Naive thymus-derived CD8-positive, alpha-beta T cell (primary cell): ENCODE measurements around the gene POLN. TPM values are rescaled to one million over a fixed set of nuclear protein-coding genes. Genes with fewer than 3 reads are reported as not detected.

Source experiments
- ATAC-seq, 2 donors: fragments of 150-1000 bp; cut with Tn5 transposase in 1 of 2; sonication (Bioruptor Pico), chemical (Tn5 transposase) in 1 of 2; 1 replicate in 1 of 2; 2 replicates in 1 of 2; pipeline ENCODE4 v1.10.0; 2021; ENCODE audit warnings: mild to moderate bottlenecking in 2 of 2, moderate library complexity in 2 of 2
- POLR2A ChIA-PET: fragments of 350-600 bp; sonication (Branson Sonifier 250); formaldehyde crosslinking; loops from one replicate; lab custom pipeline; 2021; ENCODE audit warnings: antibody characterized with exemption; lab: Charles Lee
- DNase-seq, 10 donors: peaks; one replicate each; pipeline versions ENCODE4 v3.0.0 to v3.0.0-alpha.2; 2020 to 2022
- H3K27ac Mint-ChIP-seq, 10 donors: one replicate each; pipeline ENCODE4 v1.8.0; 2020 to 2022; ENCODE audit warnings: mild to moderate bottlenecking in 10 of 10, mixed read lengths in 10 of 10, moderate library complexity in 4 of 10, inconsistent platforms in 1 of 10
- H3K27me3 Mint-ChIP-seq, 5 donors: one replicate each; pipeline ENCODE4 v1.8.0; 2021 to 2022; ENCODE audit warnings: mixed read lengths in 5 of 5
- H3K36me3 Mint-ChIP-seq, 3 donors: one replicate each; pipeline ENCODE4 v1.8.0; 2020 to 2022; ENCODE audit warnings: mixed read lengths in 3 of 3, mild to moderate bottlenecking in 2 of 3, inconsistent platforms in 1 of 3
- H3K4me1 Mint-ChIP-seq, 4 donors: one replicate each; pipeline ENCODE4 v1.8.0; 2021 to 2022; ENCODE audit warnings: mixed read lengths in 4 of 4
- H3K4me3 Mint-ChIP-seq, 10 donors: one replicate each; pipeline ENCODE4 v1.8.0; 2020 to 2022; ENCODE audit warnings: mild to moderate bottlenecking in 10 of 10, mixed read lengths in 10 of 10, moderate library complexity in 6 of 10, inconsistent platforms in 1 of 10
- H3K9me3 Mint-ChIP-seq, 9 donors: one replicate each; pipeline ENCODE4 v1.8.0; 2020 to 2022; ENCODE audit warnings: mixed read lengths in 9 of 9, mild to moderate bottlenecking in 3 of 9, inconsistent platforms in 1 of 9, moderate library complexity in 1 of 9
- polyA plus RNA-seq, 3 donors: library from polyadenylated mRNA; unstranded; fragments of 300-500 nt; fragmentation: Illumina TruSeq; gene quantifications; one replicate each; pipeline ENCODE4 v1.2.3, GENCODE V29; 2021
- total RNA-seq, 8 experiments: library from RNA in 2 of 8; stranded (reverse) in 2 of 8; gene quantifications; one replicate each; pipeline ENCODE4 v1.2.3 and lab custom pipeline; 2021 to 2026

POLN gene
- total and polyA plus RNA-seq, 5 experiments from 2014 or later, result 0.44 to 3.8 (median 1.7) TPM; not detected in 1

- H3K9me3 Mint-ChIP-seq, result no peaks in the 10 kb centered on the region
- peaks cover 0 to 4% (median 0%) of the 10 kb centered on the region in 4 donors for H3K4me1 Mint-ChIP-seq
- POLR2A ChIA-PET, result interaction anchor here (0.7 kb wide), 1 partner anchor 139 kb away, joined by 3 read pairs; no protein-coding TSS in a partner anchor
- H3K4me3 Mint-ChIP-seq, result no peak overlapping the region
- no peak for DNase-seq
- H3K27ac Mint-ChIP-seq, result peak overlapping the region in 1 of 10 donors; percentile 32
- H3K36me3 Mint-ChIP-seq, result no peaks in the 10 kb centered on the region
- no peaks in the 10 kb centered on the region for H3K27me3 Mint-ChIP-seq
- no peak for ATAC-seq
Observed at GRCh38 chr4:2273657-2274319, 31.9 kb upstream of the POLN start.

- H3K27me3 Mint-ChIP-seq, result no peaks in the 10 kb centered on the region
- peak overlapping the region in 1 of 10 donors; percentile 66 for H3K27ac Mint-ChIP-seq
- POLR2A ChIA-PET, result no interaction called here
- no peaks in the 10 kb centered on the region for H3K9me3 Mint-ChIP-seq
- H3K4me1 Mint-ChIP-seq, result peaks cover 0 to 4% (median 0%) of the 10 kb centered on the region in 4 donors
- DNase-seq (no peak), ATAC-seq (no peak)
- H3K36me3 Mint-ChIP-seq, result no peaks in the 10 kb centered on the region
- no peak overlapping the region for H3K4me3 Mint-ChIP-seq
Observed at GRCh38 chr4:2273221-2273620, 31.3 kb upstream of the POLN start.

- H3K9me3 Mint-ChIP-seq, result no peaks in the 10 kb centered on the region
- H3K27ac Mint-ChIP-seq, result no peak overlapping the region
- H3K4me1 Mint-ChIP-seq, result peaks cover 0 to 4% (median 0%) of the 10 kb centered on the region in 4 donors
- POLR2A ChIA-PET, result no interaction called here
- H3K4me3 Mint-ChIP-seq, result no peak overlapping the region
- H3K36me3 Mint-ChIP-seq, result no peaks in the 10 kb centered on the region
- no peak for ATAC-seq
- H3K27me3 Mint-ChIP-seq, result no peaks in the 10 kb centered on the region
- DNase-seq, result no peak
Observed at GRCh38 chr4:2272828-2273120, 30.9 kb upstream of the POLN start.

GRCh38 chr4:2272026-2272827 is 30.3 kb upstream of the POLN start:
- H3K4me1 Mint-ChIP-seq, result peaks cover 0 to 4% (median 0%) of the 10 kb centered on the region in 4 donors
- H3K27me3 Mint-ChIP-seq, result no peaks in the 10 kb centered on the region
- DNase-seq (no peak), ATAC-seq (no peak)
- POLR2A ChIA-PET, result interaction anchor here (1.2 kb wide), 1 partner anchor 10 kb away, joined by 3 read pairs; no protein-coding TSS in a partner anchor
- H3K36me3 Mint-ChIP-seq, result no peaks in the 10 kb centered on the region
- H3K27ac Mint-ChIP-seq, result peak overlapping the region in 1 of 10 donors; percentile 62
- H3K4me3 Mint-ChIP-seq, result no peak overlapping the region
- H3K9me3 Mint-ChIP-seq, result no peaks in the 10 kb centered on the region

- POLR2A ChIA-PET, result interaction anchor here (1.2 kb wide), 1 partner anchor 9 kb away, joined by 3 read pairs; no protein-coding TSS in a partner anchor
- H3K4me1 Mint-ChIP-seq, result peaks cover 0 to 4% (median 0%) of the 10 kb centered on the region in 4 donors
- no peak for DNase-seq
- H3K27me3 Mint-ChIP-seq, result no peaks in the 10 kb centered on the region
- H3K36me3 Mint-ChIP-seq, result no peaks in the 10 kb centered on the region
- no peak overlapping the region for H3K27ac Mint-ChIP-seq
- H3K9me3 Mint-ChIP-seq, result no peaks in the 10 kb centered on the region
- no peak overlapping the region for H3K4me3 Mint-ChIP-seq
- ATAC-seq, result no peak
Observed at GRCh38 chr4:2271279-2272025, 29.5 kb upstream of the POLN start.

- no peaks in the 10 kb centered on the region for H3K27me3 Mint-ChIP-seq
- no peak overlapping the region for H3K27ac Mint-ChIP-seq
- no peak overlapping the region for H3K4me3 Mint-ChIP-seq
- H3K4me1 Mint-ChIP-seq, result peaks cover 0 to 4% (median 0%) of the 10 kb centered on the region in 4 donors
- no peaks in the 10 kb centered on the region for H3K9me3 Mint-ChIP-seq
- no peaks in the 10 kb centered on the region for H3K36me3 Mint-ChIP-seq
- POLR2A ChIA-PET, result interaction anchor here (0.6 to 1.2 kb wide), 2 partner anchors 8 to 271 kb away, joined by 3 read pairs; no protein-coding TSS in a partner anchor
- no peak for ATAC-seq
- DNase-seq, result no peak
Observed at GRCh38 chr4:2270341-2271165, 28.6 kb upstream of the POLN start.

- H3K4me3 Mint-ChIP-seq, result no peak overlapping the region
- no peaks in the 10 kb centered on the region for H3K9me3 Mint-ChIP-seq
- H3K27ac Mint-ChIP-seq, result no peak overlapping the region
- peaks cover 0 to 4% (median 0%) of the 10 kb centered on the region in 4 donors for H3K4me1 Mint-ChIP-seq
- DNase-seq (no peak), ATAC-seq (no peak)
- H3K27me3 Mint-ChIP-seq, result no peaks in the 10 kb centered on the region
- POLR2A ChIA-PET, result no interaction called here
- H3K36me3 Mint-ChIP-seq, result no peaks in the 10 kb centered on the region
Observed at GRCh38 chr4:2269618-2270163, 27.8 kb upstream of the POLN start.

GRCh38 chr4:2269206-2269531 is 27.2 kb upstream of the POLN start:
- no peaks in the 10 kb centered on the region for H3K36me3 Mint-ChIP-seq
- no peak overlapping the region for H3K4me3 Mint-ChIP-seq
- ATAC-seq, result no peak
- H3K27me3 Mint-ChIP-seq, result no peaks in the 10 kb centered on the region
- H3K4me1 Mint-ChIP-seq, result peaks cover 0 to 4% (median 0%) of the 10 kb centered on the region in 4 donors
- POLR2A ChIA-PET, result no interaction called here
- no peaks in the 10 kb centered on the region for H3K9me3 Mint-ChIP-seq
- DNase-seq, result no peak
- no peak overlapping the region for H3K27ac Mint-ChIP-seq

- DNase-seq (no peak), ATAC-seq (no peak)
- Mint-ChIP-seq H3K4me3 (no peak overlapping the region), H3K27ac (peak overlapping the region in 2 of 10 donors; percentile 24 to 59), H3K9me3 (no peaks in the 10 kb centered on the region), H3K27me3 (no peaks in the 10 kb centered on the region), H3K4me1 (peaks cover 0 to 4% (median under 1%) of the 10 kb centered on the region in 4 donors), H3K36me3 (no peaks in the 10 kb centered on the region)
- POLR2A ChIA-PET, result no interaction called here
Observed at GRCh38 chr4:2268357-2269205, 26.7 kb upstream of the POLN start.

- Mint-ChIP-seq H3K9me3 (no peaks in the 10 kb centered on the region), H3K4me1 (peaks cover 0 to 6% (median 3%) of the 10 kb centered on the region in 4 donors), H3K4me3 (no peak overlapping the region), H3K27ac (no peak overlapping the region), H3K36me3 (no peaks in the 10 kb centered on the region), H3K27me3 (no peaks in the 10 kb centered on the region)
- ATAC-seq, result no peak
- POLR2A ChIA-PET, result no interaction called here
- DNase-seq, result no peak
Observed at GRCh38 chr4:2267841-2268240, 25.9 kb upstream of the POLN start.

- Mint-ChIP-seq H3K27me3 (no peaks in the 10 kb centered on the region), H3K4me1 (peaks cover 0 to 6% (median 3%) of the 10 kb centered on the region in 4 donors), H3K4me3 (no peak overlapping the region), H3K27ac (no peak overlapping the region), H3K36me3 (no peaks in the 10 kb centered on the region), H3K9me3 (no peaks in the 10 kb centered on the region)
- ATAC-seq (no peak), DNase-seq (no peak)
- POLR2A ChIA-PET, result interaction anchor here (0.5 kb wide), 1 partner anchor 930 kb away, joined by 8 read pairs; no protein-coding TSS in a partner anchor
Observed at GRCh38 chr4:2267320-2267811, 25.4 kb upstream of the POLN start.
